GM12891 (cell line): ENCODE results near the gene PHACTR3.

Experiments
- POLR2A ChIP-seq: IDR thresholded peaks from 2 replicates; pipeline ENCODE4 v1.6.1; 2011; ENCODE audit warnings: low read depth, low read length, control low read depth
- POLR2AphosphoS5 ChIP-seq: IDR thresholded peaks from 2 replicates; pipeline ENCODE4 v1.6.1; 2011; ENCODE audit warnings: low read depth, low read length, control low read depth
- POU2F2 ChIP-seq: IDR thresholded peaks from 2 replicates; pipeline ENCODE4 v1.6.1; 2011; ENCODE audit warnings: low read depth, mild to moderate bottlenecking, control low read depth, low read length, moderate library complexity
- SPI1 ChIP-seq: IDR thresholded peaks from 2 replicates; pipeline ENCODE4 v1.6.1; 2011; ENCODE audit warnings: low read depth, low read length, control low read depth
- TAF1 ChIP-seq: IDR thresholded peaks from 2 replicates; pipeline ENCODE4 v1.6.1; 2011; ENCODE audit warnings: low read depth, low read length, control low read depth

DNA sequence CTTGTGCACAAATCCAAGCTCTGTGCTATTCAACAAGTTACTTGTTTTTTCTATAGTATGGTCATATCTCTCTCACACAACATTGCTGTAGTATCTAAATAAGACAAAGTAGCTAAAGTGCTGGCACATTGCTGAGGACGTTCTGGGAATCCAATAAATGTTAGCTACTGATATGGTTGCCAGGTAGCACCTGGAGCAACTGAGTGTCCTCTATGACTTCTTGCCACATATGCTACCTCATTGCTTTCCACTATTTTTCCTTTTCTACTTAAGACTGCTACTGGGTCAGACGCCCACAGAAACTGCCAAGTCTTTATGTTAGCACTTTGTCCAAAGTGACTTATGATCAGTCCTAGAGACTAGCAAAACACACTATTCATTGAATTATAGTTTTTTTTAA is 243.8 kb downstream of the PHACTR3 start:
- TF ChIP-seq POLR2A: no peak
- no peak for TF ChIP-seq POLR2AphosphoS5
- no peak for TF ChIP-seq TAF1
- no peak for TF ChIP-seq SPI1
- no peak for TF ChIP-seq POU2F2
